A172 (cell line): ENCODE results near the gene CDC42BPA. TPM values are rescaled to one million over a fixed set of nuclear protein-coding genes. Genes with fewer than 3 reads are reported as not detected.
"Not testable (repeated sequence)": the region's sequence is repeated elsewhere in the genome, so short reads cannot be mapped to it uniquely, and the experiment has no call there.

Experiments used
- DNase-seq: peaks from one replicate; pipeline ENCODE4 v3.0.0-alpha.2; 2015; ENCODE audit warnings: low spot score
- total RNA-seq: library from RNA; depleted of rRNA; stranded (reverse); fragments of >200 nt; shearing (Covaris generic); gene quantifications from 2 replicates; pipeline ENCODE4 v1.2.3, GENCODE V29; 2014; rRNA removed

CDC42BPA gene
- 32.7 and 36.9 TPM in 2 replicates for total RNA-seq

DNA sequence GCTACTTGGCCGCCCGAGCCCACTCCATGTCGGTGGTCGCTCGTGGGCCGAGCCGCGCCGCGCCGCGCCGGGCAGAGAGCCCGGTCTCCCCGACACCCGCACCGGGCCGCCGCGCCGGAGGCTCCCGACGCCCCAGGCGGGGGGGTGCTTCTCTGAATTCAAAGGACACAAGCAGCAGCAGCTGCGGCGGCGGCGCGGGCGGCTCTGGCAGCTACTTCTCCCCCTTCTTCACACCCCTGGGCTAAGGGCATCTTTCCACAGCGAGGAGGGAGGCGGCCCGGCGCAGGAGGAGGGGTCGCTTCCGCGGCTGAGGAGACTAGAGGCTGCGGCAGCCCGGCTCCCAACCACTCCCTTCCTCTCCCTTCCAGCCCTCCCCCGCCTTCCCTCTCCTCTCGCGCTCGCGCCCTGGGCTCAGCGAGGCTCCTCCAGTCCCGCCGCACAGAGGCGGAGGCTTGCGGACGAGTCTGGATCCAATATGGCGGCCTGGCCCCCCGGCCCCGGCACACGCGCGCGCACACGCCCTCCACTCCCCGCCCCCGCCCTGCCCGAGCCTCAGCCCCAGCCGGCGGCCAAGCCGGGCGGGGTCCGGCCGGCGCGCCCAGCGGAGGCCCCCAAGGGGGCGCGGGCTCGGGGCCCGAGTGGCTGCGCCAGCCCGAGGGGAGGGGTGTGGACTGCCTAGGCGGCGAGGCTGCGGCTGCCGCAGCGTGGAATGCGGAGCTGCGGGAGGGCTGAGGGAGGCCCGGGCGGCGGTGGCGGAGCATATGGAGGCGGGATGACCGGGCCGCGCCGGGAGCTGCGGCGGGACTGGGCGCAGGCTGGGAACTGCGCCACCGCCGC, at the start of gene CDC42BPA:
Gene CDC42BPA, minus strand, starts transcription at position 477 of the 837 bp plus-strand sequence. CDS start 1,310 bp downstream, outside the sequence.
- peak; percentile 84 for DNase-seq

DNA sequence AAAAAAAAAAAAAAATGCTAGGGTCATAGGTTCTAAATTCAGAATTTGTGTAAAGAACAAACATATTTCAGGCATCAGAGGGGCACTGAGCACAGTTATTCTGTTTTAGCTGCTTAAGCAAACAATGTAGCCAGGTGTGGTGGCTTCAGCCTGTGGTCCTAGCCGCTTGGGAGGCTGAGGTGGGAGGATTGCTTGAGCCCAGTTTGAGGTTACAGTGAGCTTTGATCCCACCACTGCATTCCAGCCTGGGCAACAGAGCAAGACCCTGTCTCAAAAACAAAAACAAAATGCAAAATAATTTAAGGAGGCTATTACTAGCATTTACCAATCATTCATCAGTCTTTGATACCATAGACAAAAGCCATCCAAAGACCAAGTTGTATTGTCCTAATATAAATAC, 49.7 kb upstream of the CDC42BPA start:
- no peak for DNase-seq

- no peak for DNase-seq
Observed at GRCh38 chr1:227365473-227366431, 47.5 kb upstream of the CDC42BPA start.

DNA sequence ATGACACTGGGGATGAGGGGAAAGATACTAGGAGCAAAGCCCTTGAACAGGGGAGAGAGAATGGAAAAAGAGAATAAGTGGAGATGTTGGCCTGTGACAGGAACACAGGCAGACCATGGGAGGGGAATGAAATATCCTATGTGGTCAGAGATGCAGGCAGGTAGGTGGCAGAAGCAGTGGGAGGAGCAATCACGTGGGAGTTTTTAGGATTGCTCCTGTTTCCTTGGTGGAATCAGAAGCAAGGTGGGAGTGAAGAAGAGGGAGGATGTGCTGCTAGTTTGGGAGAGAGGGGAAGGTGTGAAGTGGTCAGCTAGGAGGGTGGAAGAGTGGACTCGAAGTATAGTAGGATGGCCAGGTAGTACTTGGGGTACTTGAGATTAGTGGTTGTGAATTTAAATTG, 46.4 kb upstream of the CDC42BPA start:
- no peak for DNase-seq

- no peak for DNase-seq
Observed at GRCh38 chr1:227363825-227364224, 45.5 kb upstream of the CDC42BPA start.

DNA sequence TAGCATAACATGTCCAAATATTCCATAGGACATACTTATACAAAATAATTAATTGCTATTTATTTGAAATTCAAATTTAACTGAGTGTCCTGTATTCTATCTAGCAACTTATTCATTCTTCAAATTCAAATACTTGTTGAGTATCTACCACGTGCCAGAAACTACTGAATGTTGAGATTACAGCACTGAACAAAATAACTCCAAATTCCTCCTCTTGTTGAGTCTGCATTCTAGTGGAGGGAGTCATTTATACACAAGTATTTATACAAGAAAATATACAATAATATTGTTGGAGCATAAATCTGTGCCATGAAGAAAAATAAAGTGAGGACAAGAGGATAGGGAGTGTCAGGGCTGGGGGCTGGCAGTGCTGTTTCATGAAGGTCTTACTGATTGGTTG, 43.7 kb upstream of the CDC42BPA start:
- no peak for DNase-seq

- DNase-seq, result peak; percentile 50
Observed at GRCh38 chr1:227357927-227358302, 39.6 kb upstream of the CDC42BPA start.

- peak; percentile 98 for DNase-seq
Observed at GRCh38 chr1:227357171-227357926, 39.1 kb upstream of the CDC42BPA start.

GRCh38 chr1:227356620-227357146, 38.4 kb upstream of the CDC42BPA start:
- DNase-seq, result peak; percentile 79

GRCh38 chr1:227355542-227356245, 37.4 kb upstream of the CDC42BPA start:
- DNase-seq, result no peak

DNA sequence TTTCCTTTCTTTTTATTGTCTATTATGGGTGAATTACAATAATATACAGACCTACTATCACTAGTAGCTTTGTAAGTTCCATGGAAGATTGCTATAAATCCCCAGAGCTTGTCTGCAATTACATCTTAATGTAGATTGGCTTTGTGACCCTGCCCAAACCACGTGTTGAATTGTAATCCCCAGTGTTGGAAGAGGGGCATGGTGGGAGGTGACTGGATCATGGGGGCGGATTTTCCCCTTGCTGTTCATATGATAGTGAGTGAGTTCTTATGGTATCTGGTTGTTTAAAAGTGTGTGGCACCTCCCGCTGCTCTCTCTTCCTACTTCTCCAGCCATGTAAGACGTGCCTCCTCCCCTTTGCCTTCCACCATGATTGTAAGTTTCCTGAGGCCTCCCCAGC, 34.9 kb upstream of the CDC42BPA start:
- no peak for DNase-seq

DNA sequence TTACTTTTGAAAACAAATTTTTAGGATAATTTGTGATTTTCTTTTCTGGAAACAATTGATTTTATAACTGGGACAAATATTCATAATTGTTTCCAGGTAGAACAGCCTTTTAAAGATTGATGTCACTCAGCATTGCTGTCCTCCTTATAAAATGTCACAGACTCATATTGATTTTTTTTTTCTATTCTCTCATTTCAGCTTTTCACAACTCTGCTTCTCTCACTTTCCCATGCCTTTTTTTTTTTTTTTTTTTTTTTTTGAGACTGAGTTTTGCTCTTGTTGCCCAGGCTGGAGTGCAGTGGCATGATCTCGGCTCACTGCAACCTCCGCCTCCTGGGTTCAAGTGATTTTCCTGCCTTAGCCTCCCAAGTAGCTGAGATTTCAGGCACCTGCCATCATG, 33.9 kb upstream of the CDC42BPA start:
- not testable (repeated sequence) for DNase-seq

DNA sequence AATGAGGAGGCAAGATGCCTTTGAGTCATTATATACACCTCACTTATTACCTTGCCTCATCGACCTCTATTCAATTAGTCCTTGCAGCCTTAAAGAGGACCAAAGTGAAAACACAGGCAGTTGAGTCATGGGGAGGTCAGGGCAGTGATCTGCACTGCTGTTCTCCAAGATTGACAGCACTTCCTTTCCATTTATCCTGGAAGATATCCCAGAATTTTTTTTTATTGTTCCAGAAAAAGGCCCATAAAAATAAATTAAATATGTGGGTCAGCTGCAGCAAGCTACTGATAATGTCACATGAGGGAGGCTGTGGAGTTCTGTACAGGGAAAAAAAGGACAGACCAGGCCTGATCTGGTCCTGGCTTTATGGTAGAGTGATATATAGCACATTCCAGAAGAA, 33.2 kb upstream of the CDC42BPA start:
- DNase-seq, result peak; percentile 42

- DNase-seq, result no peak
Observed at GRCh38 chr1:227349967-227350366, 31.7 kb upstream of the CDC42BPA start.

DNA sequence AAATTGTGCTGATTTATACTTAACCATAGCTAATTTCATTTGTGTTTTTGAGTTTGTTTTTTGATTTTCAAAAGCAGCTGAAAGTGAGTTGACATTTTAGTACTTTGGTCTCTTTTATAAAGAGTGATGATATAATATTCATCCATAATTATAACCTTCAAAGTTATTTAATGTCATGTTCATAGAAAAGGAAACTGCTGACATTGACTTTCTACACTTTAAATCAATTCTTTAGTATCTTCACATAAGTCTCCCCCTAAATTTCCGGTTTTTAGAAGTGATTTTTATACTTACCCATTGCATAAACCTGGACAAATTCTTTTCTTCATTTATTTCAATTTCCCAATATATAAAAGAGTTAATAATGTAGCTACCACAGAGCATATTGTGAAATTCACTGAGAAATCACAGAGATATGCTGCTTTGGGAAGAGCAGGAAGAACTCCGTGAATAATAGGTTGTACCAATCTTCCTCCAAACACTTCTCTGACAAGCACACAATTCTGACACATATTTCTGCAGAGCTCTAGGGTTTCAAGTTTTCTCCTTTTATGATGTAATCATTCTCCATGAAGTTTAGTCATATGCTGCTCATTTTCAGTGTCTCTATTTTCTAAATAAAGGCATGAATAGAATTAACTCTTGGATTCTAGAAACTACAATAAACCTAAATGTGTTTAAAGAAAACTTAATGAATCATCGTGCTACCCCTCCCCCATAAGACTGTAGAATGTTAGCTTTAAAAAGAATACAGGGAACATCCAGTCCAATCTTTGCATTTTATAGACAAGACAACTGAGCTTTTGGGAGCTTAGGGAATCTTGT, 25.6 kb upstream of the CDC42BPA start:
- peak; percentile 39 for DNase-seq

- DNase-seq, result no peak
Observed at GRCh38 chr1:227343206-227343605, 24.9 kb upstream of the CDC42BPA start.

GRCh38 chr1:227342075-227342829, 24.0 kb upstream of the CDC42BPA start:
- no peak for DNase-seq

GRCh38 chr1:227336136-227336535, 17.8 kb upstream of the CDC42BPA start:
- DNase-seq, result not testable (repeated sequence)
